GM08714 (cell line): ENCODE measurements around the gene REN.

Experiments used
- H3K4me3 ChIP-seq: fragments of 200-500 bp; sonication (Bioruptor generic); 2 replicates; pipeline ENCODE4 v1.5.1; 2014; ENCODE audit warnings: mild to moderate bottlenecking, low read length, inconsistent platforms
- ZNF274 ChIP-seq: IDR thresholded peaks from 2 replicates; pipeline ENCODE4 v1.6.1; 2012; ENCODE audit warnings: mild to moderate bottlenecking, low read depth, low read length

The REN gene

GRCh38 chr1:204142032-204142974, 23.8 kb downstream of the REN start:
- no peak for TF ChIP-seq ZNF274
- H3K4me3 ChIP-seq: no peak overlapping the region

GRCh38 chr1:204141131-204141530, 25.0 kb downstream of the REN start:
- no peak overlapping the region for H3K4me3 ChIP-seq
- no peak for TF ChIP-seq ZNF274

GRCh38 chr1:204139952-204140351, 26.2 kb downstream of the REN start:
- H3K4me3 ChIP-seq: no peak overlapping the region

DNA sequence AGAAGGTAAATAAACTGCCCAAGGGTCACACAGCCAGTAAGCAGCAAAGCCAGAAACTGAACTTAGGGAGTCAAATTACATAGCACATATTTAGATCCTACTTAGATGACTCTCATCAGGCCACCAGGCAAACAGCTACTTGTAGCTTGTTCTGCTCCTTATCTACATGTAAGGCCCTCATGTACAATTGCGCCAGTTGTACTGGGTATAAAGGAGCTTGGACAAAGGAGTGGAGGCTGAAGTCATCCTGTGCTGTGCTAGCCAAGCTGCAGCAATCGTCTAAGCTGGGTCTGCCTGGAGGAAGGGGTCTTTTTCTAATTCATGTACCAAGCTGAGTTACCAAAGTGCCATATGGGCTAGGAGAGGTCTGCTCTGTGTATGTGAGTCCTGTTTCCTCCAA, 27.0 kb downstream of the REN start:
- no peak for TF ChIP-seq ZNF274
- no peak overlapping the region for H3K4me3 ChIP-seq

More at GRCh38 chr1:204139952-204140351, 26.2 kb downstream of the REN start:
- TF ChIP-seq ZNF274: no peak

DNA sequence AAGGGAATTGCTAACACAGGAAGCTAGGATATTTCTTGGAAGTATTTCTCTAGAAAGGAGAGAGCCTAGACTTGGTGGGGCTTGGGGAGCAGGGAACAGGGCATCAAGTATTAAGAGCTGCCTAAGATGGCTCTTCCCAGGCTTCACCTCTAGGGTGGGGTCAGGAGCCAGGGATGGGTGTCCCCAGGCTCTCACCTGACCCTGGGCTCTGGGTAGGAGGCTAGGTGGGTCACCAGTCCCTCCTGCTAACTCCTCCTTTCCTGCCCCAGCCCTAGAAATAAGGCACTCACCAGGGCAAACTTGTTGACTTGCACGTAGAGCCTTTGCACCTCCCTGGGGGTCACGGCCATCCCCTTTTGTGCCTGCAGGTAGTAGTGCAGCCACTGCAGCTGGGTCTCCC, 29.3 kb downstream of the REN start:
- no peak overlapping the region for H3K4me3 ChIP-seq
- TF ChIP-seq ZNF274: no peak

DNA sequence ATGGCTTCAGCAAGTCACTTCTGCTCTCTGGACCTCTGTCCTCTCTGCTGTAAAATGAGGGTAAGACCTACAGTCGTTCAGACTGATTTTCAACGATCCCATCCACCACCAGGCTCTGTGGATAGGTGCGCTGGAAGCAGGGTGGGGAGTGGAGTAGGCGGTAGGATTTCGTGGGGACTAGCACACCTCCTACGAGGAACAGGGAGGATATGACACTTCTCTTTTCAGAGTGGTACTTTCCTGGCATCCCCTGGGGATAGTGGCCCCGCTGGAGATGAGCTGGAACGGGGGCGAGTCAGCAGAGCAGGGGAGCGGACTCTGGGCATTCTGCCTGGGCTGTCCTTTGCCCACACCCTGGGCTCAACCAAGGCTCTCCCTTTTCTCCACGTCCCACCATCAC, 32.0 kb downstream of the REN start:
- no peak overlapping the region for H3K4me3 ChIP-seq
- no peak for TF ChIP-seq ZNF274

GRCh38 chr1:204132718-204133117, 33.4 kb downstream of the REN start:
- no peak for TF ChIP-seq ZNF274
- no peak overlapping the region for H3K4me3 ChIP-seq

DNA sequence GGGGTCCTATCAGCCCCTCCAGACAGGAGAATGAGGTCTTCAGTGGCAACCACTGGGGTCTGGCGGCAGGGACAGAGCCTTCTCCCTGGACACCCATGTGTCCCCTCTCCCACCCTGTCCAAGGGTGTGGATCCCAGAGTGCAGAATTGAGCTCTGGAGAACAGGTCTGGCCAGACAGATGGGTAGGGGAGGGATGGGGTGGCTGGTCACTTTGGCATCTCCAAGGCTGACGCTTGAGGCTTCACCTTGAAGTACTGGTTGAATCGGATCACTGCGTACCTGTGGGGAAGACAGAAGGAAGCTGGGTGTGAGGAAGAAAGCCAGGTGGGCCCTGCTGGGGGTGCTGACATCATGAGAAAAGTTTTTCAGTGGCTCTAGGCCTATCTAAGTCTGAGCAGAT, 34.2 kb downstream of the REN start:
- no peak overlapping the region for H3K4me3 ChIP-seq
- no peak for TF ChIP-seq ZNF274

- no peak for TF ChIP-seq ZNF274
- no peak overlapping the region for H3K4me3 ChIP-seq
Observed at GRCh38 chr1:204130981-204131892, 34.9 kb downstream of the REN start.

- no peak for TF ChIP-seq ZNF274
- no peak overlapping the region for H3K4me3 ChIP-seq
Observed at GRCh38 chr1:204130178-204130577, 36.0 kb downstream of the REN start.

DNA sequence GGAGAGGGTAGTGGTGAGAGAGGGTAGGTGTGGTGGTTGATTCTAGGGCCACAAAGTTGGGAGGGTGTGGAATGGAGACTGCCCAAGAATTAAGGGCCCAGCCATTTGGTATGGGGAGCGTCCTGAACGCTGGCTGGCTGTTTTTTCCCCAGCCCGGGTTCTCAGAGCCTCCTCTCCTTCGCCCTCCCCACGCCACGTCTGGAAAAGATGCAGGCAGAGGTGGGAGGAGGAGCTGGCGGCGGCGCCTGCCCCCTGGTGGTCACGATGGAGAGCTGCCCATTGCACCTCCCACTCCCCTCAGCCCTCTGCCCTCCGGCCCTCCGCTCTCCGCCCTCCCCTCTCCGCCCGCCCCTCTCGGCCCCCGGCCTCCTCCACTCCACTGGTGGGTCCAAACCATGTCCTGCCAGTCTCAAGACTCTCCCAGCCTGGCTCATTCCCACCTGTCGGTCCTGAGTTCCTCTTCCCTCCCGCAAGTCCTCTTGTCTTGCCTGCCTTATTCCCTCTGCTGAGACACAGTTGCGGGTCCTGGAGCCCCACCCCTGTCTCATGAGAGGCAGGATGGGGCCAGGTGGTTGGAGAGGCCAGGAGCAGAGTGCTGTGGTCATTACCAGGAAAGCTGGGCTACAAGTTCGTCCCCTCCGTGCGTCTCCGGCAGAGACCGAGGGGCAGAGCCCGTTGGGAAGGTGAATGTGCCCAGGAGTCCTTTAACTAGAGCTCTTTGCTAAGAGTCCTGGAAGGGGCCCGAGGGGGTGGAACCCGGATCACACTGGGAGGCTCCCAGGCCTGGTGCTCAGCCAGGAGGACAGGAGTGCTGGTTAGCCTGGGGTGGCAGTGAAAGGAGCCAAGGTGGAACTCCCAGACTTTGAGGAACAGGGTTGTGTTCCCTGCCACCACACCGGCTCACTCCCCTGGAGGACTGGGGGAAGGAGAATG, 36.9 kb downstream of the REN start:
- no peak for TF ChIP-seq ZNF274
- H3K4me3 ChIP-seq: no peak overlapping the region

DNA sequence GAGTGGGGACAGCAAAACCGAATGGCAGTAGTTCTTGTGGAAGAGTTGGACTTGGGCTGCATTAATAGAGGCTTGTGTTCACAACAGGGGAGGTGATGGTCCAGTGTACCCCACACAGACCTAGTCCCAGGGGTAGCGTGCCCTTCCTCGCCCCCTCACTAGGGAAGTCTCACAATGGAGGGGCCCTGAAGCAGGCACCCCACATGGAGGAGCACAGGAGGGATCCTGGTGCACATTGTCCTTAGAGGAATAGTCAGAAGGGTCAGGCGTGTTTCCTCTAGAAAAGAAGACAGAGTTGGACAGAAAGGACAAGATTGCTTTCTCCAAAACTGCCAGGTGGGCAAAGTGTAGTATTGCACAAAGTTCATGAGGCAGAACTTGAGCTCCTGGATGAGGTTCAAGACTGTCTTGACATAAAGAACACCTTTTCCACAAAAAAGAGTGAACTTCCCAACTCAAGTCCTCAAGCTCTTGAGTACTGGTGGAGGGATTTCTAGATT, 37.6 kb downstream of the REN start:
- no peak for TF ChIP-seq ZNF274

GRCh38 chr1:204127597-204128242, 38.4 kb downstream of the REN start:
- no peak for TF ChIP-seq ZNF274

More for the DNA sequence above, 37.6 kb downstream of the REN start:
- no peak overlapping the region for H3K4me3 ChIP-seq

More at GRCh38 chr1:204127597-204128242, 38.4 kb downstream of the REN start:
- no peak overlapping the region for H3K4me3 ChIP-seq
